Measurements from ENCODE around the gene RAD9A. TPM values are rescaled to one million over a fixed set of nuclear protein-coding genes. Genes with fewer than 3 reads are reported as not detected.

RAD9A gene
- total RNA-seq, 6 donors from 2014 or later, result 20.4 to 115 (median 28.2) TPM

DNA sequence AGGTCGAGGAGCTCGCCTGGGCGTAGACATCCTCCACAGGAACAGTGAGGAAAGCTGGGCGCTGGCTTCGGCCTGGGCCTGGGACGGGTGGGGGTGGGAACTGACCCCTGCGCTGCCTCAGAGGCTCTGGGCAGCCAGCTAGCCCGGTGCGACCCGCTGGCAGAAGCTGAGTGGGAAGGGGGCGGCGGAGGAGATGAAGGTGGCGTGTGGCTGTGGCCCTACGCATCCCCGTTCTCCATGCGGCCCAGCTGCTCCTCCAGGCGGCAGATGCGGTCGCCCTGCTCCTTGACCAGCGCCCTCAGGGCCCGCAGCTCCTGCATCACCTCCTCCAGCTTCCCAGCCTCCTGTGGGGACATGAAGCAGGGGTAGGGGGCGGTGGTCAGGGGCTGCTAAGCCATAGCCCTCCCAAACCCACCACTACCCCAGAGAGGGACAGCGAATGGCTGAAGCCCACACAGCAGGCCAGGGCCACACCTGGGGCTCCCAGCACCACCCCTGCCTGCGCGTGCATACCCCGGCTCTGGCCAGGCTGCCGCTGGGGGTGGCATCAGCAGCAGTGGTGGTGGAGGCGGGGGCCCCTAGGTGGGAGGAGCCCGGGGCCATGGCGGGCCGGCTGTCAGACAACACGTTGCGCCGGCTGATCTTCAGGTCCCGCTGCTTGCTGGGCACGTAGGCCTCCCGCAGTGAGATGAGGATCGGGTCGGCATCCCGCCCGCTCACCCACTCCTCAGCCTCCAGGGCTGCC is 46.5 kb downstream of the RAD9A start:
- 88 to 91% methylated on average over 25 to 29 of the region's 41 CpGs for whole genome bisulfite sequencing, 2 donors
- H3K27ac ChIP-seq, result peak overlapping the region in 3 of 4 donors; percentile 32 to 74 (median 52)
- no peak for ATAC-seq (ENCODE audit: low FRiP score in 2 of 2)

DNA sequence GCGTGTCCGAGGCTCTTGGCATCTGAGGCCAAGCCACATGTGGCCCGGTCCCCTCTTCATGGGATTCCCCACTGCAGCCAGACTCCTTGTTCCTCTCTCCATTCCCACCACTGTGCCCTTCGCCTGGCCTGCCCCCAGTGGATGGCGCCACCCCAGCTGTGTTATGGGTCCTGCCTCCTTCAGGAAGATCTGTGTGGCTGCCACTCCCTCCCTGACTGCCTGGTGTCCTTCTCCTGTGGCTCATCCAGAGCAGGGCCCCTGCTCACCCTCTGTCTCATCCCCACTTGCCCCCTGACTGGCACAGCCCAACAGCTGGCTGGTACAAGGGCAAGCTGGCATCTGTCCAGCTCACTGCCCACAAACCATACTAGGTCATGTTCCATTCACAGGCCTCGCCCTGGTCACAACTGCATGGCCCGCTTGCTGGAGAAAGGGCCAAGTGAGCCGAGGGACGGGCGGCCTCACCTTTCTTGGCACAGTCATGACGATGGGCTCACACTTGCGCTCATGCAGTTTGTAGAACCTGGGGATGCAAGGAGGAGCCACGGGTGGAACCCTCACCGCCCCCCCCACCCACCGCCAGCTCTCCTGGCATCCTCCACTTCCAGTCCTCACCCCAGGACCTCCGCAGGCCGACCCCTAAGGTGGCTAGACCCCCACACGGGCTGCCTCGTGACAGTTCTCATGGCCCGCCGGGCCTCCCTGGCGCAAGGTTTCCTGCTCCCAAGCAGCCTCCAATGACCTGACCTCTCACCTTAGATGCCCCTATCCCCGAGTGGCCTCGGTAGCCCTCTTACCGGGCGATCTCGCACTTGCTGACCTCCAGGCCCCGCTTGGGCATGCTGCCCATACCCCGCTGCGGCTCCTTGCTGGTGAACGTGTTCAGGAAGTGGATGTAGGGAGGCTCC is 47.8 kb downstream of the RAD9A start:
- Histone ChIP-seq H3K9me3 (no peaks in the 10 kb centered on the region), H3K27ac (peak overlapping the region in 3 of 4 donors; percentile 32 to 74 (median 52)), H3K36me3 (peaks cover 0 to 66% (median 55%) of the 10 kb centered on the region in 4 donors), H3K4me1 (peaks cover 19 to 61% (median 25%) of the 10 kb centered on the region in 4 donors), H3K4me3 (no peak overlapping the region), H3K27me3 (no peaks in the 10 kb centered on the region)
- WGBS, 2 donors, result 64 to 77% methylated on average over 10 to 31 of the region's 31 CpGs
- TF ChIP-seq EP300 (IDR thresholded peaks at IDR 0.05) (no peak), POLR2A (IDR thresholded peaks at IDR 0.05) (no peak)
- TF ChIP-seq, protein P1, sequence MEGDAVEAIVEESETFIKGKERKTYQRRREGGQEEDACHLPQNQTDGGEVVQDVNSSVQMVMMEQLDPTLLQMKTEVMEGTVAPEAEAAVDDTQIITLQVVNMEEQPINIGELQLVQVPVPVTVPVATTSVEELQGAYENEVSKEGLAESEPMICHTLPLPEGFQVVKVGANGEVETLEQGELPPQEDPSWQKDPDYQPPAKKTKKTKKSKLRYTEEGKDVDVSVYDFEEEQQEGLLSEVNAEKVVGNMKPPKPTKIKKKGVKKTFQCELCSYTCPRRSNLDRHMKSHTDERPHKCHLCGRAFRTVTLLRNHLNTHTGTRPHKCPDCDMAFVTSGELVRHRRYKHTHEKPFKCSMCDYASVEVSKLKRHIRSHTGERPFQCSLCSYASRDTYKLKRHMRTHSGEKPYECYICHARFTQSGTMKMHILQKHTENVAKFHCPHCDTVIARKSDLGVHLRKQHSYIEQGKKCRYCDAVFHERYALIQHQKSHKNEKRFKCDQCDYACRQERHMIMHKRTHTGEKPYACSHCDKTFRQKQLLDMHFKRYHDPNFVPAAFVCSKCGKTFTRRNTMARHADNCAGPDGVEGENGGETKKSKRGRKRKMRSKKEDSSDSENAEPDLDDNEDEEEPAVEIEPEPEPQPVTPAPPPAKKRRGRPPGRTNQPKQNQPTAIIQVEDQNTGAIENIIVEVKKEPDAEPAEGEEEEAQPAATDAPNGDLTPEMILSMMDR (IDR thresholded peaks at IDR 0.05), result peak in 2 of 6 experiments; percentile 14 to 15
- DNase-seq (peak in 1 of 2 donors; percentile 82), ATAC-seq (ENCODE audit: low FRiP score in 2 of 2) (no peak)

More for the DNA sequence above, 46.5 kb downstream of the RAD9A start:
- Histone ChIP-seq H3K27me3 (no peaks in the 10 kb centered on the region), H3K9me3 (no peaks in the 10 kb centered on the region), H3K36me3 (peaks cover 4 to 79% (median 67%) of the 10 kb centered on the region in 4 donors), H3K4me1 (peaks cover 13 to 54% (median 25%) of the 10 kb centered on the region in 4 donors), H3K4me3 (peak overlapping the region in 3 of 4 donors; percentile 33 to 42 (median 40))
- no peak for TF ChIP-seq EP300 (IDR thresholded peaks at IDR 0.05)
- TF ChIP-seq POLR2A (IDR thresholded peaks at IDR 0.05), result peak in 1 of 4 donors; percentile 45
- DNase-seq, result peak in 1 of 2 donors; percentile 90

DNA sequence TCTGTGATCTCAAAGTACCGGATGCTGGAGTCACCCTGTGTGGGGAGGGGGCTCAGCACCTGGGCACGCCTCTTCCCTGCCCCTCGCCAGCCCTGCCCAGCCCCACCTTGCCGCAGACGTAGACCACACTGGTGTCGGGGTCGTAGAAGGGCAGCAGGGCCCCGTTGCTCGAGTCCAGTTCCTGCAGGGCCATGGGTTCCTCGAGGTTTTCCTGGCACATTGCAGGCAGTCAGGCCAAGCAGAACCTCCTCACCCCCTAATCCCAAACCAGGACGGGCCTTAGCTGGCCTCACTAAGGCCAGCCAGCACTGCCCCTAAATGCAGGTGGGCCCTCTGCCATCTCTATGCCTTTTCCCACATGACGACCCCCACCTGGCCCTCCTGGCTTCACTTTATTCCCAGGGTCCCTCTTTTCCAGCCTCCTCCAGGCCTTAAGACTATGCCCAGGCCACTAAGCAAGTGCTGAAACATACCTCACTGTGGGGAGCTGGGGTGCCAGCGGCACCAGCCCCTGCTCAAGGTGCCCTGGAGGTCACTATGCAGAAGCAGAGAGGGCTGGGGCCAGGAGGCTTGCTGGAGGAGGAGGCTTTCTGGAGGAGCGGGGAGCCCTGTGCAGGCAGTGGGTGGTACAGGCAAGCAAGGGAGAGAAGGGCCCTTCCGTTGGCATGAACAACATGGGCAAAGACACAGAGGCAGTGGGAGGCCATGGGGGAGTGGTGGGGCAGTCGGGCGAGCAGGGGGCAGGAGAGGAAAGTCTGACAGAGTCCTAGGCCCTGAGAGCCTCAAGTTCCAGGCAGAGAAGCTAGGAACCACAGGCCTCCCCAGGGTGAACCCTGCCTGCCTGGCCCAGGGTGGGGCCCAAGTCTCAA is 48.7 kb downstream of the RAD9A start:
- 77 to 81% methylated on average over 9 to 17 of the region's 17 CpGs for WGBS, 2 donors
- peaks cover 0 to 57% (median 46%) of the 10 kb centered on the region in 4 donors for H3K36me3 ChIP-seq
- no peak for DNase-seq

DNA sequence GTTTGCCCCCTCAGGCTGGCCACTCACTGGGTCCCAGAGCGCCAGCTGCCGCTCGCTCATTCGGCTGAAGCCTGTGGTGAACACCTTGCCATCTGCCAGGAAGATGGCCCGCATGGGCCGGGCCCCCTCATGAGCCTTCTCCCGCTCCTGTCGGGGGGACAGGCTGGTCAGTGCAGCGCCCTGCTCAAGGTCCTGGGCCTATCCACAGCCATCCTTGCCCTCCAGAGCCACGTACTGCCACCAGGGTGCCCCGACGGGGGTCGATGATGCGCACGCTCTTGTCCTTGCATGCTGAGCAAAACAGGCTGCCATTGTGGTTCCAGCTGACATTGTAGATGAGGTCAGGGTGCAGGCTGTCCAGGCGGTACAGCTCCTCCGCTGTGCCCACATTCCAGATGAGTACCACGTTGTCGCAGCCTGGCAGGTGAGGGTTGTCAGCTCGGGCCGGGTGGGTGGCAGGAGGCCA is 49.3 kb downstream of the RAD9A start:
- TF ChIP-seq POLR2A (IDR thresholded peaks at IDR 0.05) (no peak), POLR2AphosphoS5 (IDR thresholded peaks at IDR 0.05) (no peak), EP300 (IDR thresholded peaks at IDR 0.05) (no peak)
- TF ChIP-seq, protein P1 (IDR thresholded peaks at IDR 0.05), result no peak
- Histone ChIP-seq H3K4me1 (peaks cover 20 to 54% (median 29%) of the 10 kb centered on the region in 4 donors), H3K4me3 (no peak overlapping the region), H3K9me3 (no peaks in the 10 kb centered on the region), H3K27me3 (no peaks in the 10 kb centered on the region), H3K27ac (peak overlapping the region in 1 of 4 donors; percentile 17), H3K36me3 (peaks cover 0 to 51% (median 39%) of the 10 kb centered on the region in 4 donors)
- WGBS, 2 donors, result 89 to 91% methylated on average over 6 to 14 of the region's 21 CpGs
- DNase-seq, result peak in 1 of 2 donors; percentile 83
- no peak for ATAC-seq (ENCODE audit: low FRiP score in 2 of 2)

More for the DNA sequence above, 48.7 kb downstream of the RAD9A start:
- no peak overlapping the region for H3K4me3 ChIP-seq
- H3K4me1 ChIP-seq, result peaks cover 20 to 61% (median 29%) of the 10 kb centered on the region in 4 donors
- no peaks in the 10 kb centered on the region for H3K9me3 ChIP-seq
- ATAC-seq (ENCODE audit: low FRiP score in 2 of 2), result no peak
- peak overlapping the region in 2 of 4 donors; percentile 52 to 74 for H3K27ac ChIP-seq
- no peak for TF ChIP-seq POLR2A (IDR thresholded peaks at IDR 0.05)
- no peak for TF ChIP-seq EP300 (IDR thresholded peaks at IDR 0.05)
- TF ChIP-seq POLR2AphosphoS5 (IDR thresholded peaks at IDR 0.05), result no peak
- TF ChIP-seq, protein P1 (IDR thresholded peaks at IDR 0.05), result no peak
- H3K27me3 ChIP-seq, result no peaks in the 10 kb centered on the region
